ENCODE measurements around the gene ECEL1.

The ECEL1 gene

GRCh38 chr2:232512602-232513001 lies 25.0 kb upstream of the ECEL1 start:
- H3K9me3 Mint-ChIP-seq: no peaks in the 10 kb centered on the region
- no peak overlapping the region for H3K27ac Mint-ChIP-seq
- ATAC-seq (no peak), DNase-seq (ENCODE audit: low spot score in 2 of 2) (no peak)
- H3K4me1 Mint-ChIP-seq: no peaks in the 10 kb centered on the region
- no peak overlapping the region for H3K4me3 Mint-ChIP-seq
- H3K36me3 Mint-ChIP-seq: no peaks in the 10 kb centered on the region

GRCh38 chr2:232511336-232511890 lies 23.8 kb upstream of the ECEL1 start:
- Mint-ChIP-seq H3K27ac (no peak overlapping the region), H3K36me3 (no peaks in the 10 kb centered on the region), H3K4me1 (no peaks in the 10 kb centered on the region), H3K4me3 (no peak overlapping the region), H3K9me3 (no peaks in the 10 kb centered on the region)
- DNase-seq (ENCODE audit: low spot score in 2 of 2) (no peak), ATAC-seq (no peak)

DNA sequence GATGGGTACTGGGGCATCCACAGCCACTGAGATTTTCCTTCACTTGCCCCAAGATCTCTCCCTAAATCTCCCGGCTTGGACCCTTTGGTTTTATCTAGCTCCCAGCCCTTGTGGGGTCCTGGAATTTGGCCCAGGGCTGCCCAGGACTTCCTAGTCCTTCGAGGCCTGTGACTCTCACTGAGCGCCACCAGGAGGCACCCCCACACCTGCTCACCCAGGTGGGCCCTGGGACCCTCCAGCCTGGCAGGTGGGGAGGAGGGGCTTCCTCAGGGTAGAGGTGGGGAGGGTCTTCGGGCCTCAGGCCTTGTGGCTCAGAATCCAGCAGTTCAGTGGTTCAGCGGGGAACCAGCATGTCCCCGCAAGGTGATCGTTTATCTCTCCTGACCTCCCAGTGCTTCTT lies 20.6 kb upstream of the ECEL1 start:
- Mint-ChIP-seq H3K4me1 (peaks cover 11% of the 10 kb centered on the region), H3K36me3 (no peaks in the 10 kb centered on the region), H3K9me3 (no peaks in the 10 kb centered on the region), H3K27ac (no peak overlapping the region), H3K4me3 (no peak overlapping the region)
- ATAC-seq: no peak
- no peak for DNase-seq (ENCODE audit: low spot score in 2 of 2)

GRCh38 chr2:232506709-232507108 lies 19.1 kb upstream of the ECEL1 start:
- no peak for ATAC-seq
- DNase-seq (ENCODE audit: low spot score in 2 of 2): no peak
- no peak overlapping the region for H3K4me3 Mint-ChIP-seq
- no peaks in the 10 kb centered on the region for H3K9me3 Mint-ChIP-seq
- H3K27ac Mint-ChIP-seq: no peak overlapping the region
- H3K36me3 Mint-ChIP-seq: no peaks in the 10 kb centered on the region
- H3K4me1 Mint-ChIP-seq: peaks cover 17% of the 10 kb centered on the region

GRCh38 chr2:232505856-232506255 lies 18.2 kb upstream of the ECEL1 start:
- ATAC-seq: no peak

DNA sequence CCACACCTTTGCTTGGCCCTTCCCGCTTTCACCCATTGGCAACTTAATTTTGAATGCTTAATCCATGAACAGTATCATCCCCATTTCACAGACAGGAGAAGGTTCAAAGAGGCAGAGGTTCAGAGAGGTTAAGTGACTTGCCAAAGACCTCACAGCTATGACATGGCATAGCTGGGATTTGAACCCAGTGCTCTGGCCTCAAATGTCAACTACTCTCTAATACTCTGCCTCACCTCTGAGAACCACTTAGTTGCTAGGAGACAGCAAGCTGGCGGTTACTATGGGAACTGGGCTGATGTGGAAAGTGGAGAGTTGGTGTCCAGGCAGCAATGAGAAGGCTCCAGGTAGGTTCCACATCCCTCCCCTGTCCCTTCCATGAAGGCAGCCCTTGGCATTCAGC lies 16.8 kb upstream of the ECEL1 start:
- DNase-seq (ENCODE audit: low spot score in 2 of 2): no peak
- no peak for ATAC-seq
- Mint-ChIP-seq H3K4me3 (peak overlapping the region; percentile 60), H3K4me1 (peaks cover 17% of the 10 kb centered on the region), H3K27ac (no peak overlapping the region), H3K9me3 (no peaks in the 10 kb centered on the region), H3K36me3 (no peaks in the 10 kb centered on the region)

More at GRCh38 chr2:232505856-232506255, 18.2 kb upstream of the ECEL1 start:
- no peak overlapping the region for H3K27ac Mint-ChIP-seq
- DNase-seq (ENCODE audit: low spot score in 2 of 2): no peak
- no peaks in the 10 kb centered on the region for H3K36me3 Mint-ChIP-seq
- H3K4me3 Mint-ChIP-seq: no peak overlapping the region
- peaks cover 17% of the 10 kb centered on the region for H3K4me1 Mint-ChIP-seq
- H3K9me3 Mint-ChIP-seq: no peaks in the 10 kb centered on the region

GRCh38 chr2:232503809-232504323 lies 16.2 kb upstream of the ECEL1 start:
- Mint-ChIP-seq H3K9me3 (no peaks in the 10 kb centered on the region), H3K27ac (no peak overlapping the region), H3K4me3 (peak overlapping the region; percentile 60), H3K36me3 (no peaks in the 10 kb centered on the region), H3K4me1 (peaks cover 17% of the 10 kb centered on the region)
- DNase-seq (ENCODE audit: low spot score in 2 of 2) (no peak), ATAC-seq (no peak)

DNA sequence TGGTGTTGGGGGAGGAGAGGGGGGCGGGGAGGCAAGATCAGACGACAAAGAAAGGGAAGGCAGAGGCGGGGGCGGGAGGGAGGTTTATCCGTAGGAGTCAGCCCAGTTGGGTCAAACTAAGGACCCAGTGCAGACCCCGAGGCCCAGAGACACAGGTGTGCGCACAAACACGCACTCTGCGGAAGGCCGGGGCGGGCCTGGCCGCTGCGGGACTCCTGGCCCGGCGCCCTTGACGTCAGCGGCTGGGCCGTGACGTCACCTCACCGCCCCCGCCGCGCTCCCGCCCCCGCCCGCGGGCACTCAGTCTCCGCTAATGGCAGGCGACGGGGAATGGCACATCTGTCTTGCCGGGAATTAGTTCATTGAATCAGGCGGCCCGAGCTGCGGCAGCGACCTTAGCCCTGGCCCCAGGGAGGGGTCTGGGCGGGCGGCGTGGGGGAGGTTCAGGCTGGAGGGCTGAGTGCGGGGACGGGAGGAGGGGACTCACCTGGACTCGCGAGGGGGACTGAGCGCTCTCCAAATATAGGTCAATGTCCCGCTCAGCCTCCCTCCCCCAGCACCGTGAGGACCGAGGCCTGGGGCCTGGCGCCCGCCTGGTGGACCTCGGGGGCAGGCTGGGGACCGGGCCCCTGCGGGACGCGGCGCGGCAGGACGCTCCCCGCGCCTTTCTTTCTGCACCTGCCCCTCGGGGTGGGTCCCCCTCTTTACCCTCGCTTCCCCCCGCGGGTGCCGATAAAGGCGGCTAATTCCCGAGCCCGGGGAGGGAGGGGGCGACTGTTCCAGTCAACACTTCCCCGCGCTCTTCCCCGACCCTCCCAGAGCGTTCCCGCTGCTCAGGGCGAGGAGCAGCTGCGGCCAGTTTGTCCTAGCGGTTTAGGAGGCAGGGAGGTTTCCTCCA lies 15.5 kb upstream of the ECEL1 start:
- Mint-ChIP-seq H3K4me1 (peaks cover 17% of the 10 kb centered on the region), H3K27ac (no peak overlapping the region), H3K9me3 (no peaks in the 10 kb centered on the region), H3K4me3 (peak overlapping the region; percentile 60), H3K36me3 (no peaks in the 10 kb centered on the region)
- peak in 1 of 2 donors; percentile 32 for DNase-seq (ENCODE audit: low spot score in 2 of 2)
- peak; percentile 26 for ATAC-seq

- H3K36me3 Mint-ChIP-seq: no peaks in the 10 kb centered on the region
- no peak for ATAC-seq
- peaks cover 17% of the 10 kb centered on the region for H3K4me1 Mint-ChIP-seq
- no peak for DNase-seq (ENCODE audit: low spot score in 2 of 2)
- peak overlapping the region; percentile 60 for H3K4me3 Mint-ChIP-seq
- no peak overlapping the region for H3K27ac Mint-ChIP-seq
- no peaks in the 10 kb centered on the region for H3K9me3 Mint-ChIP-seq
These were observed 14.9 kb upstream of the ECEL1 start for GRCh38 chr2:232502511-232502910.

GRCh38 chr2:232501794-232502390 lies 14.3 kb upstream of the ECEL1 start:
- no peak overlapping the region for H3K4me3 Mint-ChIP-seq
- H3K36me3 Mint-ChIP-seq: no peaks in the 10 kb centered on the region
- no peaks in the 10 kb centered on the region for H3K9me3 Mint-ChIP-seq
- no peak overlapping the region for H3K27ac Mint-ChIP-seq
- DNase-seq (ENCODE audit: low spot score in 2 of 2) (no peak), ATAC-seq (no peak)
- H3K4me1 Mint-ChIP-seq: peaks cover 17% of the 10 kb centered on the region

DNA sequence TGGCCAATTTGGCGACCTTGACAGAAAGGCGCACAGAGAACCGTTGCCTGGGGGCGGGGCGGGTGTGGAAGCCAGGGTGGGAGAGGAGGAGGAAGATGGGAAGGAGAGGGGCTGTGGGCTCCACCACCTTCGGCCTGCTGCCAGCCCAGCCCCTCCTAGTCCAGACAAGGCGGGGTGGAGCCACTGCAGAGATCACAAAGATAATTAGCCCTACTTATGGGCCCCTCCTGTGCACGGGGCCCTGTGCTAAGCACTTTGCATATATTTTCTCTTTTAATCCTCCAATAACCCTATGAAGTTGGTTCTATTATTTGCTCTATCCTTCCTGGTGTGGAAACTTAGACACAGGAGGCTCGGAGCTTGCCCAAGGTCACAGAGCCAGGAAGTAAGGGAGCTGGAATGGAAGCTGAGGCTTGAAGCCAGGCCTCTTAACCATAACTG lies 13.7 kb upstream of the ECEL1 start:
- H3K4me3 Mint-ChIP-seq: no peak overlapping the region
- H3K27ac Mint-ChIP-seq: no peak overlapping the region
- ATAC-seq: no peak
- peaks cover 17% of the 10 kb centered on the region for H3K4me1 Mint-ChIP-seq
- H3K9me3 Mint-ChIP-seq: no peaks in the 10 kb centered on the region
- DNase-seq (ENCODE audit: low spot score in 2 of 2): no peak
- no peaks in the 10 kb centered on the region for H3K36me3 Mint-ChIP-seq

GRCh38 chr2:232498452-232498851 lies 10.8 kb upstream of the ECEL1 start:
- Mint-ChIP-seq H3K36me3 (no peaks in the 10 kb centered on the region), H3K4me1 (peaks cover 6% of the 10 kb centered on the region), H3K27ac (no peak overlapping the region), H3K9me3 (no peaks in the 10 kb centered on the region), H3K4me3 (no peak overlapping the region)
- no peak for ATAC-seq
- DNase-seq (ENCODE audit: low spot score in 2 of 2): no peak

DNA sequence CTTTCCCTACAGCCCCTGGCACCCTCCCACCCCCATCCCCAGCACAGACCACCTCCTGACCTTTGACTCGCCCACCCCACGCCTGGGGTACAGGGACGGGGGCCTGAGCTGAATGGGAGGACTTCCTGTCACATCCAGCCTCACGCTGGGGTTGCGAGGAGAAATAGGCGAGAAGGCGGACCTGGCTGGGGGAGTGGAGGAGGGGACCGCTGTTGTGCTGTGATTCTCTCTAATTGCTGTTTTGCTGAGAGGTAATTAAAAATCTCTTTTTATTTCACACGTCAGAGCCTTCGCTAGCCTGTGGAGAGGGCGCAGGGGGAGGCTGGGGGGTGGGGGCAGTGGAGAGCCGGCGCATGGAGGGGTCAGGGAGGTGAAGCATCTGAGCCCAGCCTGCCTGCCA lies 9.7 kb upstream of the ECEL1 start:
- no peak overlapping the region for H3K27ac Mint-ChIP-seq
- DNase-seq (ENCODE audit: low spot score in 2 of 2): no peak
- peaks cover 1% of the 10 kb centered on the region for H3K4me1 Mint-ChIP-seq
- no peak overlapping the region for H3K4me3 Mint-ChIP-seq
- H3K9me3 Mint-ChIP-seq: no peaks in the 10 kb centered on the region
- H3K36me3 Mint-ChIP-seq: no peaks in the 10 kb centered on the region
- ATAC-seq: no peak

- H3K9me3 Mint-ChIP-seq: no peaks in the 10 kb centered on the region
- no peaks in the 10 kb centered on the region for H3K4me1 Mint-ChIP-seq
- ATAC-seq (no peak), DNase-seq (ENCODE audit: low spot score in 2 of 2) (no peak)
- no peak overlapping the region for H3K27ac Mint-ChIP-seq
- no peaks in the 10 kb centered on the region for H3K36me3 Mint-ChIP-seq
- no peak overlapping the region for H3K4me3 Mint-ChIP-seq
These were observed 9.1 kb upstream of the ECEL1 start for GRCh38 chr2:232496501-232497270.

DNA sequence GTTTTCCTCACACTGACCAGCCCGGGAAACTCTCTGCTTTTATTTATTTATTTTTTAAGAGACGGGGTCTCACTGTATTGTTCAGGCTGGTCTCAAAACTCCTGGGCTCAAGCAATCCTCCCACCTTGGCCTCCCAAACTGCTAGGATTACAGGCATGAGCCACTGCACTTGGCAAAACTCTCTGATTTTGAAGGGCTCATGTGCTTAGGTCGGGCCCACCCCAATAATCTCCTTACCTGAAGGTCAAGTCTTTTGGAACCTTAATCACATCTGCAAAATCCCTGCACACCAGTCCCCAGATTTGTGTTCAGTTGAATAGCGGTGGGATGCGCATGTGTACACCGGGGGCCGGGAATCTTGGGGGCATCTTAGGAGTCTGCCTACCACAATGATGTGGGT lies 7.7 kb upstream of the ECEL1 start:
- no peaks in the 10 kb centered on the region for H3K36me3 Mint-ChIP-seq
- ATAC-seq (no peak), DNase-seq (ENCODE audit: low spot score in 2 of 2) (no peak)
- H3K4me1 Mint-ChIP-seq: no peaks in the 10 kb centered on the region
- no peak overlapping the region for H3K27ac Mint-ChIP-seq
- H3K4me3 Mint-ChIP-seq: no peak overlapping the region
- H3K9me3 Mint-ChIP-seq: no peaks in the 10 kb centered on the region
